Activated naive CD4-positive, alpha-beta T cell treated with anti-CD3 and anti-CD28 coated beads for 36 hours (primary cell): ENCODE measurements around the gene MCU. TPM values are rescaled to one million over a fixed set of nuclear protein-coding genes. Genes with fewer than 3 reads are reported as not detected.

Experiments
- CTCF ChIA-PET: fragments of 350-600 bp; sonication (Branson Sonifier 250); formaldehyde crosslinking; loops from one replicate; lab custom pipeline; 2021; ENCODE audit warnings: antibody characterized with exemption; lab: Charles Lee
- DNase-seq: peaks from one replicate; pipeline ENCODE4 v3.0.0-alpha.2; 2020
- H3K27ac Mint-ChIP-seq: one replicate; pipeline ENCODE4 v1.8.0; 2021; ENCODE audit warnings: mild to moderate bottlenecking, mixed read lengths
- H3K27me3 Mint-ChIP-seq: one replicate; pipeline ENCODE4 v1.8.0; 2021; ENCODE audit warnings: low read depth, mixed read lengths
- H3K36me3 Mint-ChIP-seq: one replicate; pipeline ENCODE4 v1.8.0; 2021; ENCODE audit warnings: low read depth, mixed read lengths
- H3K4me1 Mint-ChIP-seq: one replicate; pipeline ENCODE4 v1.8.0; 2021; ENCODE audit warnings: low read depth, mixed read lengths
- H3K4me3 Mint-ChIP-seq: one replicate; pipeline ENCODE4 v1.8.0; 2021; ENCODE audit warnings: mild to moderate bottlenecking, moderate library complexity, mixed read lengths
- H3K9me3 Mint-ChIP-seq: one replicate; pipeline ENCODE4 v1.8.0; 2021; ENCODE audit warnings: mixed read lengths
- intact Hi-C: fragments of 100-400 bp; cut with micrococcal nuclease; formaldehyde crosslinking; loops from one replicate; pipeline ENCODE4 v1.15.1; 2023
- total RNA-seq, 2 experiments: library from RNA; stranded (reverse); gene quantifications; one replicate each; pipeline ENCODE4 v1.2.3, GENCODE V29; 2021

The MCU gene
- total RNA-seq, 2 experiments from 2014 or later = 23.6 to 25.6 TPM

- H3K9me3 Mint-ChIP-seq = no peaks in the 10 kb centered on the region
- CTCF ChIA-PET = interaction anchor here (1.5 kb wide), 1 partner anchor 21 kb away, joined by 3 read pairs; no protein-coding TSS in a partner anchor
- no peak for DNase-seq
- H3K4me1 Mint-ChIP-seq = peaks cover 12% of the 10 kb centered on the region
- H3K4me3 Mint-ChIP-seq = no peak overlapping the region
- no peak overlapping the region for H3K27ac Mint-ChIP-seq
- H3K36me3 Mint-ChIP-seq = peaks cover 1% of the 10 kb centered on the region
- intact Hi-C loops = no loop called here
- no peaks in the 10 kb centered on the region for H3K27me3 Mint-ChIP-seq
Measured at GRCh38 chr10:72784551-72785351, 92.8 kb downstream of the MCU start.

GRCh38 chr10:72785409-72785808 lies 93.5 kb downstream of the MCU start:
- H3K4me3 Mint-ChIP-seq = no peak overlapping the region
- CTCF ChIA-PET = no interaction called here

GRCh38 chr10:72790216-72790990 lies 98.5 kb downstream of the MCU start:
- intact Hi-C loops = no loop called here
- DNase-seq = no peak
- H3K4me1 Mint-ChIP-seq = peaks cover 14% of the 10 kb centered on the region
- no peaks in the 10 kb centered on the region for H3K27me3 Mint-ChIP-seq
- no peak overlapping the region for H3K27ac Mint-ChIP-seq
- CTCF ChIA-PET = no interaction called here
- peaks cover 1% of the 10 kb centered on the region for H3K36me3 Mint-ChIP-seq
- H3K4me3 Mint-ChIP-seq = no peak overlapping the region
- H3K9me3 Mint-ChIP-seq = no peaks in the 10 kb centered on the region

More at GRCh38 chr10:72785409-72785808, 93.5 kb downstream of the MCU start:
- H3K4me1 Mint-ChIP-seq = peaks cover 14% of the 10 kb centered on the region
- H3K27ac Mint-ChIP-seq = no peak overlapping the region
- intact Hi-C loops = no loop called here
- no peaks in the 10 kb centered on the region for H3K9me3 Mint-ChIP-seq
- no peaks in the 10 kb centered on the region for H3K27me3 Mint-ChIP-seq
- DNase-seq = no peak
- peaks cover 1% of the 10 kb centered on the region for H3K36me3 Mint-ChIP-seq

GRCh38 chr10:72792288-72792687 lies 100.3 kb downstream of the MCU start:
- H3K9me3 Mint-ChIP-seq = no peaks in the 10 kb centered on the region
- no peak overlapping the region for H3K4me3 Mint-ChIP-seq
- peaks cover 14% of the 10 kb centered on the region for H3K4me1 Mint-ChIP-seq
- CTCF ChIA-PET = interaction anchor here (0.6 kb wide), 1 partner anchor 142 kb away, joined by 5 read pairs; no protein-coding TSS in a partner anchor
- H3K27me3 Mint-ChIP-seq = no peaks in the 10 kb centered on the region
- DNase-seq = no peak
- H3K27ac Mint-ChIP-seq = no peak overlapping the region
- intact Hi-C loops = no loop called here
- H3K36me3 Mint-ChIP-seq = no peaks in the 10 kb centered on the region

GRCh38 chr10:72793752-72794151 lies 101.8 kb downstream of the MCU start:
- CTCF ChIA-PET = no interaction called here
- peaks cover 9% of the 10 kb centered on the region for H3K4me1 Mint-ChIP-seq
- H3K36me3 Mint-ChIP-seq = no peaks in the 10 kb centered on the region
- no peaks in the 10 kb centered on the region for H3K9me3 Mint-ChIP-seq
- H3K27ac Mint-ChIP-seq = no peak overlapping the region
- intact Hi-C loops = no loop called here
- no peak overlapping the region for H3K4me3 Mint-ChIP-seq
- DNase-seq = no peak
- no peaks in the 10 kb centered on the region for H3K27me3 Mint-ChIP-seq

- H3K9me3 Mint-ChIP-seq = no peaks in the 10 kb centered on the region
- no peak overlapping the region for H3K27ac Mint-ChIP-seq
- no peaks in the 10 kb centered on the region for H3K36me3 Mint-ChIP-seq
- no peak for DNase-seq
- intact Hi-C loops = no loop called here
- H3K4me1 Mint-ChIP-seq = peaks cover 7% of the 10 kb centered on the region
- CTCF ChIA-PET = no interaction called here
- no peak overlapping the region for H3K4me3 Mint-ChIP-seq
- no peaks in the 10 kb centered on the region for H3K27me3 Mint-ChIP-seq
Measured at GRCh38 chr10:72794260-72794659, 102.3 kb downstream of the MCU start.

- H3K36me3 Mint-ChIP-seq = no peaks in the 10 kb centered on the region
- no peak overlapping the region for H3K27ac Mint-ChIP-seq
- DNase-seq = no peak
- peaks cover 4% of the 10 kb centered on the region for H3K4me1 Mint-ChIP-seq
- H3K27me3 Mint-ChIP-seq = no peaks in the 10 kb centered on the region
- CTCF ChIA-PET = no interaction called here
- no peak overlapping the region for H3K4me3 Mint-ChIP-seq
- intact Hi-C loops = no loop called here
- H3K9me3 Mint-ChIP-seq = no peaks in the 10 kb centered on the region
Measured at GRCh38 chr10:72796042-72796441, 104.1 kb downstream of the MCU start.

- Mint-ChIP-seq H3K4me3 (no peak overlapping the region), H3K27ac (no peak overlapping the region), H3K4me1 (peaks cover 9% of the 10 kb centered on the region), H3K27me3 (no peaks in the 10 kb centered on the region), H3K36me3 (no peaks in the 10 kb centered on the region), H3K9me3 (no peaks in the 10 kb centered on the region)
- CTCF ChIA-PET = interaction anchor here (0.7 kb wide), 1 partner anchor 233 kb away, joined by 3 read pairs; no protein-coding TSS in a partner anchor
- intact Hi-C loops = no loop called here
- no peak for DNase-seq
Measured at GRCh38 chr10:72796538-72796937, 104.6 kb downstream of the MCU start.

- Mint-ChIP-seq H3K27me3 (no peaks in the 10 kb centered on the region), H3K36me3 (no peaks in the 10 kb centered on the region), H3K4me3 (no peak overlapping the region), H3K27ac (no peak overlapping the region), H3K9me3 (no peaks in the 10 kb centered on the region), H3K4me1 (peaks cover 13% of the 10 kb centered on the region)
- intact Hi-C loops = no loop called here
- no peak for DNase-seq
- CTCF ChIA-PET = no interaction called here
Measured at GRCh38 chr10:72800000-72800740, 108.2 kb downstream of the MCU start.

- H3K4me3 Mint-ChIP-seq = no peak overlapping the region
- no peaks in the 10 kb centered on the region for H3K27me3 Mint-ChIP-seq
- CTCF ChIA-PET = no interaction called here
- peaks cover 13% of the 10 kb centered on the region for H3K4me1 Mint-ChIP-seq
- intact Hi-C loops = no loop called here
- H3K36me3 Mint-ChIP-seq = no peaks in the 10 kb centered on the region
- no peaks in the 10 kb centered on the region for H3K9me3 Mint-ChIP-seq
- no peak overlapping the region for H3K27ac Mint-ChIP-seq
- no peak for DNase-seq
Measured at GRCh38 chr10:72800741-72801092, 108.8 kb downstream of the MCU start.

GRCh38 chr10:72801263-72801868 lies 109.4 kb downstream of the MCU start:
- H3K9me3 Mint-ChIP-seq = no peaks in the 10 kb centered on the region
- H3K4me1 Mint-ChIP-seq = peaks cover 13% of the 10 kb centered on the region
- H3K27me3 Mint-ChIP-seq = no peaks in the 10 kb centered on the region
- intact Hi-C loops = no loop called here
- no peak for DNase-seq
- H3K36me3 Mint-ChIP-seq = peaks cover 2% of the 10 kb centered on the region
- H3K4me3 Mint-ChIP-seq = no peak overlapping the region
- no peak overlapping the region for H3K27ac Mint-ChIP-seq
- CTCF ChIA-PET = interaction anchor here (0.7 kb wide), 1 partner anchor 12 kb away, joined by 5 read pairs; no protein-coding TSS in a partner anchor

- Mint-ChIP-seq H3K36me3 (peaks cover 2% of the 10 kb centered on the region), H3K27me3 (no peaks in the 10 kb centered on the region), H3K4me1 (peaks cover 13% of the 10 kb centered on the region), H3K4me3 (no peak overlapping the region), H3K27ac (no peak overlapping the region), H3K9me3 (no peaks in the 10 kb centered on the region)
- intact Hi-C loops = no loop called here
- CTCF ChIA-PET = interaction anchor here (0.6 to 0.7 kb wide), 2 partner anchors 13 to 76 kb away, joined by 5 read pairs; no protein-coding TSS in a partner anchor
- no peak for DNase-seq
Measured at GRCh38 chr10:72802332-72802731, 110.4 kb downstream of the MCU start.
